Calu3 (cell line): Measurements from ENCODE around the gene ZNFX1. TPM values are rescaled to one million over a fixed set of nuclear protein-coding genes. Genes with fewer than 3 reads are reported as not detected.
"Not testable (repeated sequence)": the region's sequence is repeated elsewhere in the genome, so short reads cannot be mapped to it uniquely, and the experiment has no call there.

Experiments used
- BruUV-seq: library from RNA; stranded (reverse); fragments of 400-500 nt; replicated peaks from 2 replicates; lab custom pipeline; 2021; lab: Mats Ljungman, UMichigan
- CTCF ChIA-PET: fragments of 300-600 bp; sonication (Branson Sonifier 250); formaldehyde crosslinking; loops from one replicate; lab custom pipeline; 2022; ENCODE audit warnings: antibody characterized with exemption; lab: Charles Lee
- DNase-seq: peaks from one replicate; pipeline ENCODE4 v3.0.0; 2022
- H3K27ac Mint-ChIP-seq: one replicate; pipeline ENCODE4 v1.8.0; 2022; ENCODE audit warnings: mixed read lengths; ENCODE audit not compliant: unreplicated experiment
- H3K27me3 Mint-ChIP-seq: one replicate; pipeline ENCODE4 v1.8.0; 2022; ENCODE audit warnings: mixed read lengths; ENCODE audit not compliant: unreplicated experiment
- H3K36me3 Mint-ChIP-seq: one replicate; pipeline ENCODE4 v1.8.0; 2022; ENCODE audit warnings: mild to moderate bottlenecking, moderate library complexity, mixed read lengths; ENCODE audit not compliant: insufficient read depth, unreplicated experiment
- H3K4me1 Mint-ChIP-seq: one replicate; pipeline ENCODE4 v1.8.0; 2022; ENCODE audit warnings: mild to moderate bottlenecking, low read depth, mixed read lengths; ENCODE audit not compliant: unreplicated experiment
- H3K4me3 Mint-ChIP-seq: one replicate; pipeline ENCODE4 v1.8.0; 2022; ENCODE audit warnings: mild to moderate bottlenecking, low read depth, moderate library complexity, mixed read lengths; ENCODE audit not compliant: unreplicated experiment
- H3K9me3 Mint-ChIP-seq: one replicate; pipeline ENCODE4 v1.8.0; 2022; ENCODE audit warnings: low read depth, mixed read lengths; ENCODE audit not compliant: unreplicated experiment
- CTCF ChIP-seq: fragments of 200-600 bp; IDR thresholded peaks from one replicate; pipeline ENCODE4 v1.8.0; 2022; ENCODE audit warnings: antibody characterized with exemption; ENCODE audit not compliant: unreplicated experiment
- intact Hi-C: fragments of 100-400 bp; cut with micrococcal nuclease; formaldehyde crosslinking; loops from one replicate; pipeline ENCODE4 v1.10.0; 2022; ENCODE audit not compliant: unreplicated experiment
- total RNA-seq: library from RNA; stranded (reverse); gene quantifications from 2 replicates; pipeline ENCODE4 v1.2.3, GENCODE V29; 2022

Gene ZNFX1
- total RNA-seq, 1 experiment from 2014 or later, result 94.1 TPM

DNA sequence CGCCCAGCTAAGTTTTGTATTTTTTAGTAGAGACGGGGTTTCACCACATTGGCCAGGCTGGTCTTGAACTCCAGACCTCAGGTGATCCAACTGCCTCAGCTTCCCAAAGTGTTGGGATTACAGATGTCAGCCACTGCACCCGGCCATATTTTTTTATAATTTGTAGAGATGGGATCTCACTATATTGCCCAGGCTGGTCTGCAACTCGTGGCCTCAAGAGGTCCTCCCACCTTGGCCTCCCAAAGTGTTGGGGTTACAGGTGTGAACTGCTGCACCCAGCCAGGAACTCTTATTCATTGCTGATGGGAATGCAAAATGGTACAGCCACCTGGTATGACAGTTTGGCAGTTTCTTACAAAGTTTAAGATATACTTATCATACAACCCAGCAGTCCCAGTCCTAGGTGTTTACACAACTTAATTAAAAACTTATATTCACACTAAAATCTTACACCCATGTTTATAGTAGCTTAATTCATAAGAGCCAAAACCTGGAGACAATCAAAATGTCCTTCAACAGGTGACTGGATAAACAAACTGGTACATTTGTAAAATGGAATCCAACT, 78.0 kb downstream of the ZNFX1 start:
- Mint-ChIP-seq H3K27ac (no peak overlapping the region), H3K27me3 (no peaks in the 10 kb centered on the region), H3K36me3 (no peaks in the 10 kb centered on the region), H3K4me3 (no peak overlapping the region), H3K9me3 (no peaks in the 10 kb centered on the region), H3K4me1 (no peaks in the 10 kb centered on the region)
- CTCF ChIA-PET, result no interaction called here
- no peak for TF ChIP-seq CTCF
- intact Hi-C loops, result no loop called here
- no TSS peak for BruUV-seq
- no peak for DNase-seq

GRCh38 chr20:49192944-49193518, 84.8 kb downstream of the ZNFX1 start:
- BruUV-seq, result not testable (repeated sequence)
- CTCF ChIA-PET, result interaction anchor here (0.6 kb wide), 1 partner anchor 417 kb away, joined by 3 read pairs; no protein-coding TSS in a partner anchor

More at GRCh38 chr20:49192944-49193518, 84.8 kb downstream of the ZNFX1 start:
- intact Hi-C loops, H3K36me3 Mint-ChIP-seq, H3K27ac Mint-ChIP-seq, H3K4me3 Mint-ChIP-seq, H3K9me3 Mint-ChIP-seq, H3K4me1 Mint-ChIP-seq, DNase-seq: not testable (repeated sequence)
- H3K27me3 Mint-ChIP-seq, result peaks cover 13% of the 10 kb centered on the region

Other genes starting within 250 kb of the ZNFX1 start
- gene CSE1L, start 231.7 kb downstream of the ZNFX1 start, total RNA-seq, result 208 and 226 TPM in 2 replicates
- 147 and 155 TPM in 2 replicates for gene STAU1, start 89.7 kb downstream of the ZNFX1 start, total RNA-seq
- 87.3 and 96.0 TPM in 2 replicates for gene DDX27, start 58.6 kb downstream of the ZNFX1 start, total RNA-seq
- not detected in 2 replicates for gene KCNB1, start 204.6 kb upstream of the ZNFX1 start, total RNA-seq